Endothelial cell of umbilical vein (primary cell): ENCODE measurements around the gene MINAR1. TPM values are rescaled to one million over a fixed set of nuclear protein-coding genes. Genes with fewer than 3 reads are reported as not detected.

ENCODE experiments used
- BruUV-seq: library from RNA; stranded (reverse); fragments of 400-500 nt; replicated peaks from 2 replicates; lab custom pipeline; 2021; lab: Mats Ljungman, UMichigan
- CTCF ChIA-PET: fragments of 300-600, 350-600 bp; sonication (Branson Sonifier 250); formaldehyde crosslinking; loops from one replicate; lab custom pipeline; 2021; ENCODE audit warnings: antibody characterized with exemption, inconsistent platforms; lab: Charles Lee
- POLR2A ChIA-PET: fragments of 300-600, 350-600 bp; sonication (Branson Sonifier 250); formaldehyde crosslinking; loops from one replicate; lab custom pipeline; 2021; ENCODE audit warnings: antibody characterized with exemption, inconsistent platforms; lab: Charles Lee
- DNase-seq: peaks from one replicate; pipeline ENCODE4 v3.0.0-alpha.2; 2011; ENCODE audit warnings: low read depth, low spot score
- FAIRE-seq: peaks from 2 replicates; lab custom pipeline; 2011; peaks lifted over from hg19 to GRCh38; lab: Jason Lieb, UNC
- H2AFZ ChIP-seq: 2 replicates; pipeline ENCODE4 v1.6.0; 2012; ENCODE audit warnings: low read depth, low read length, control low read depth, inconsistent platforms
- H3K27ac ChIP-seq: 2 replicates; pipeline ENCODE4 v1.5.1; 2011; ENCODE audit warnings: low read depth, mild to moderate bottlenecking, control low read depth, low read length, moderate library complexity; ENCODE audit not compliant: insufficient read depth
- H3K27me3 ChIP-seq, 2 experiments: 2 replicates each; pipeline versions ENCODE4 v1.6.0 to v1.6.1; 2011; ENCODE audit warnings: low read length in 2 of 2, mixed read lengths in 1 of 2; ENCODE audit not compliant: control insufficient read depth in 2 of 2, insufficient read depth in 2 of 2
- H3K36me3 ChIP-seq, 2 experiments: 2 replicates in 1 of 2; 3 replicates in 1 of 2; pipeline ENCODE4 v1.5.1; 2011; ENCODE audit warnings: low read length in 2 of 2, mild to moderate bottlenecking in 1 of 2, moderate library complexity in 1 of 2; ENCODE audit not compliant: control insufficient read depth in 2 of 2, insufficient read depth in 2 of 2; ENCODE audit errors: extremely low read depth in 1 of 2
- H3K4me1 ChIP-seq: 3 replicates; pipeline ENCODE4 v1.5.1; 2011; ENCODE audit warnings: mild to moderate bottlenecking, low read length; ENCODE audit not compliant: control insufficient read depth, insufficient read depth; ENCODE audit errors: extremely low read depth
- H3K4me2 ChIP-seq: 2 replicates; pipeline ENCODE4 v1.6.1; 2011; ENCODE audit warnings: low read length, control low read depth, mixed read lengths; ENCODE audit not compliant: insufficient read depth
- H3K4me3 ChIP-seq, 3 experiments: fragments of 200-600 bp in 1 of 3; sonication (generic), shearing (Covaris generic) in 1 of 3; replicated peaks in 1 of 3; 2 replicates each; pipeline ENCODE4 v1.5.1; 2011 to 2016; ENCODE audit warnings: control low read depth in 3 of 3, low read length in 3 of 3, mild to moderate bottlenecking in 2 of 3, inconsistent platforms in 1 of 3, low read depth in 1 of 3, moderate library complexity in 1 of 3; ENCODE audit not compliant: insufficient read depth in 1 of 3
- H3K79me2 ChIP-seq: 2 replicates; pipeline ENCODE4 v1.6.0; 2012; ENCODE audit warnings: low read length, inconsistent platforms; ENCODE audit not compliant: control insufficient read depth, insufficient read depth
- H3K9ac ChIP-seq: replicated peaks from 2 replicates; pipeline ENCODE3; 2011; ENCODE audit warnings: low read length, control low read depth; ENCODE audit not compliant: insufficient read depth; ENCODE audit errors: extremely low read depth
- H3K9me1 ChIP-seq: replicated peaks from 3 replicates; pipeline ENCODE4 v1.6.0; 2011; ENCODE audit warnings: mild to moderate bottlenecking, low read length; ENCODE audit not compliant: control insufficient read depth, insufficient read depth; ENCODE audit errors: extremely low read depth
- H3K9me3 ChIP-seq: replicated peaks from 2 replicates; pipeline ENCODE4 v1.5.1; 2012; ENCODE audit warnings: low read length, inconsistent platforms; ENCODE audit not compliant: control insufficient read depth, insufficient read depth
- H4K20me1 ChIP-seq: replicated peaks from 2 replicates; pipeline ENCODE3; 2011; ENCODE audit warnings: mild to moderate bottlenecking, low read length; ENCODE audit not compliant: control insufficient read depth, insufficient read depth; ENCODE audit errors: extremely low read depth
- EZH2 ChIP-seq: IDR thresholded peaks from 2 replicates; pipeline ENCODE4 v1.6.1; 2012; ENCODE audit warnings: borderline replicate concordance, low read depth, mild to moderate bottlenecking, moderate library complexity, low read length, inconsistent platforms; ENCODE audit not compliant: severe bottlenecking
- FOS ChIP-seq: IDR thresholded peaks from 2 replicates; pipeline ENCODE4 v1.6.1; 2011; ENCODE audit warnings: mild to moderate bottlenecking, low read length, moderate library complexity, borderline replicate concordance; ENCODE audit not compliant: insufficient read depth
- GATA2 ChIP-seq: IDR thresholded peaks from 2 replicates; pipeline ENCODE4 v1.7.0; 2011; ENCODE audit warnings: low read depth, mild to moderate bottlenecking, moderate library complexity, mixed read lengths, low read length; ENCODE audit not compliant: insufficient read length, insufficient read depth
- JUN ChIP-seq: IDR thresholded peaks from 2 replicates; pipeline ENCODE4 v1.6.1; 2011; ENCODE audit warnings: borderline replicate concordance, low read depth; ENCODE audit not compliant: insufficient read length, insufficient read depth
- MYC ChIP-seq: IDR thresholded peaks from one replicate; pipeline ENCODE4 v1.6.1; 2011; ENCODE audit warnings: mild to moderate bottlenecking, low read depth, low read length
- POLR2A ChIP-seq: IDR thresholded peaks from 2 replicates; pipeline ENCODE4 v1.6.1; 2012; ENCODE audit warnings: low read depth, mild to moderate bottlenecking, control low read depth, low read length
- POLR2AphosphoS5 ChIP-seq: IDR thresholded peaks from 2 replicates; pipeline ENCODE4 v1.6.1; 2012; ENCODE audit warnings: low read depth, mild to moderate bottlenecking, control low read depth, low read length, moderate library complexity; ENCODE audit not compliant: insufficient read depth
- dilution Hi-C: fragments of 300-500 bp; cut with MboI; formaldehyde crosslinking; loops from one replicate; pipeline ENCODE4 v1.15.0; 2019; ENCODE audit warnings: low sequenced_read_pairs; ENCODE audit not compliant: extremely low pct_ligation_motif_present
- intact Hi-C: fragments of 100-400 bp; cut with micrococcal nuclease; formaldehyde crosslinking; loops from one replicate; pipeline ENCODE4 v1.10.0; 2022
- polyA plus RNA-seq, 4 experiments: library from polyadenylated mRNA; depleted of rRNA in 3 of 4; stranded (reverse) in 3 of 4; unstranded in 1 of 4; fragments of >200 nt; gene quantifications; 2 replicates each; pipeline versions ENCODE4 v1.2.1 to v1.2.3, GENCODE V29; 2011 to 2012; ENCODE audit warnings: missing spikeins in 1 of 4
- total RNA-seq: library from RNA; stranded (reverse); gene quantifications from 2 replicates; pipeline ENCODE4 v1.2.3, GENCODE V29; 2021
- TF ChIP-seq, protein P1 (sequence below), 2 donors: IDR thresholded peaks; 1 replicate in 1 of 2; 2 replicates in 1 of 2; pipeline ENCODE4 v1.5.1; 2011; ENCODE audit warnings: low read length in 2 of 2, mild to moderate bottlenecking in 2 of 2, moderate library complexity in 2 of 2, control low read depth in 1 of 2, inconsistent platforms in 1 of 2, low read depth in 1 of 2; ENCODE audit not compliant: insufficient read depth in 1 of 2; ENCODE audit errors: extremely low read depth in 1 of 2
- TF ChIP-seq, protein P2 (sequence below): IDR thresholded peaks from 2 replicates; pipeline ENCODE4 v1.6.1; 2011; ENCODE audit not compliant: insufficient read depth, insufficient read length

MINAR1 gene
- total and polyA plus RNA-seq, 2 donors (not counting 3 experiments of a cell fraction or from before 2014, with no cell fraction given): 0.33 to 0.93 TPM

DNA sequence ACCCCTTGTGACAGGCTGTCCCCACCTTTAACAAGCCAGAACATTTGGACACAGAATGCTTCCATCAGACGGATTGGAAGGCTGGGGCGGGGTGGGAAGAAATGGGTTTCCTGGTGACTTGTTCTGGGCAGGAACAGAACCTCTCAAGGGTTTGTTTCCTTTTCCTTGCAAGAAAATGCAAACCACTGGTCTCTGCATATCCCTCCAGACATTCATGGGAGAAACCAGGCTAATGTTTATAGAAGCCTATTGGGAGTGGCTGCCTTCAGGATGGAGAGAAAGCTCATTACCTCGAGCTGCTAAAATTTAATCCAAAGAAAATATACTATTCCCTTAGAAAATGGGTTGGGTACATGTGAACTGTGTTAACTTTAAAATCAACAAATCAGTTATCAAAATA lies 21.9 kb downstream of the MINAR1 start:
- Histone ChIP-seq H3K9ac (no peak overlapping the region), H3K4me3 (no peak overlapping the region), H3K4me1 (no peaks in the 10 kb centered on the region), H3K27ac (no peak overlapping the region), H3K36me3 (no peaks in the 10 kb centered on the region), H4K20me1 (no peaks in the 10 kb centered on the region), H3K27me3 (peaks cover 0 to 1% of the 10 kb centered on the region in 2 experiments), H3K79me2 (no peaks in the 10 kb centered on the region), H2AFZ (no peak overlapping the region), H3K9me1 (no peaks in the 10 kb centered on the region), H3K9me3 (no peaks in the 10 kb centered on the region), H3K4me2 (no peak overlapping the region)
- FAIRE-seq (no peak), DNase-seq (no peak)
- ChIA-PET CTCF (no interaction called here), POLR2A (no interaction called here)
- dilution Hi-C loops: no loop called here
- no TSS peak for BruUV-seq
- TF ChIP-seq POLR2AphosphoS5 (no peak), JUN (no peak), MYC (no peak), POLR2A (no peak), FOS (no peak), EZH2 (no peak), GATA2 (no peak)
- TF ChIP-seq, protein P1, sequence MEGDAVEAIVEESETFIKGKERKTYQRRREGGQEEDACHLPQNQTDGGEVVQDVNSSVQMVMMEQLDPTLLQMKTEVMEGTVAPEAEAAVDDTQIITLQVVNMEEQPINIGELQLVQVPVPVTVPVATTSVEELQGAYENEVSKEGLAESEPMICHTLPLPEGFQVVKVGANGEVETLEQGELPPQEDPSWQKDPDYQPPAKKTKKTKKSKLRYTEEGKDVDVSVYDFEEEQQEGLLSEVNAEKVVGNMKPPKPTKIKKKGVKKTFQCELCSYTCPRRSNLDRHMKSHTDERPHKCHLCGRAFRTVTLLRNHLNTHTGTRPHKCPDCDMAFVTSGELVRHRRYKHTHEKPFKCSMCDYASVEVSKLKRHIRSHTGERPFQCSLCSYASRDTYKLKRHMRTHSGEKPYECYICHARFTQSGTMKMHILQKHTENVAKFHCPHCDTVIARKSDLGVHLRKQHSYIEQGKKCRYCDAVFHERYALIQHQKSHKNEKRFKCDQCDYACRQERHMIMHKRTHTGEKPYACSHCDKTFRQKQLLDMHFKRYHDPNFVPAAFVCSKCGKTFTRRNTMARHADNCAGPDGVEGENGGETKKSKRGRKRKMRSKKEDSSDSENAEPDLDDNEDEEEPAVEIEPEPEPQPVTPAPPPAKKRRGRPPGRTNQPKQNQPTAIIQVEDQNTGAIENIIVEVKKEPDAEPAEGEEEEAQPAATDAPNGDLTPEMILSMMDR (IDR thresholded peaks at IDR 0.05; ENCODE audit: extremely low read depth in 1 of 2, insufficient read depth in 1 of 2, low read depth in 1 of 2, low read length in 2 of 2): no peak
- TF ChIP-seq, protein P2, sequence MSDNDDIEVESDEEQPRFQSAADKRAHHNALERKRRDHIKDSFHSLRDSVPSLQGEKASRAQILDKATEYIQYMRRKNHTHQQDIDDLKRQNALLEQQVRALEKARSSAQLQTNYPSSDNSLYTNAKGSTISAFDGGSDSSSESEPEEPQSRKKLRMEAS: no peak
- intact Hi-C loops: no loop called here
